GM10847 (cell line): ENCODE results near the gene ABCC12.

Experiments
- POLR2A ChIP-seq: IDR thresholded peaks from 2 replicates; pipeline ENCODE4 v1.6.1; 2011; ENCODE audit not compliant: insufficient read length; ENCODE audit errors: extremely low read depth

ABCC12 gene

DNA sequence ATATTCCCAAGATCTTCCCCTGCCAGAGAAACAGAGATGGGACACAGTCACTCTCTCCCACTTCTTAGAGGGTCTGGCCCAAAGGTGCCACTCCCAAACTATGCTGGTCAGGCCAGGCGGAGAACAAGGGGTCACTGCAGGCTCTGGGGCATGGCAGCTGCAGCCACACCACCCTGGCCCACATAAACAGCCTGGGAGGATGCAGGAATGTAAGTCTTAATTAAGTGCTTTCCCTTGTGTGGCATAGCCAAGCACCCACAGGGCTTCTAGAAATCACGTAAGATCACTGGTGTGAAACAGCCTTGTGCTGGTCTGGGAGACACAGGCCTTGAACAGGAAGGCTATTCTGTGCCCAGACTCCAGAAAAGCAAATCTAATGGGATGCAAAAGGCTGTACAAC is 31.5 kb downstream of the ABCC12 start:
- no peak for TF ChIP-seq POLR2A

DNA sequence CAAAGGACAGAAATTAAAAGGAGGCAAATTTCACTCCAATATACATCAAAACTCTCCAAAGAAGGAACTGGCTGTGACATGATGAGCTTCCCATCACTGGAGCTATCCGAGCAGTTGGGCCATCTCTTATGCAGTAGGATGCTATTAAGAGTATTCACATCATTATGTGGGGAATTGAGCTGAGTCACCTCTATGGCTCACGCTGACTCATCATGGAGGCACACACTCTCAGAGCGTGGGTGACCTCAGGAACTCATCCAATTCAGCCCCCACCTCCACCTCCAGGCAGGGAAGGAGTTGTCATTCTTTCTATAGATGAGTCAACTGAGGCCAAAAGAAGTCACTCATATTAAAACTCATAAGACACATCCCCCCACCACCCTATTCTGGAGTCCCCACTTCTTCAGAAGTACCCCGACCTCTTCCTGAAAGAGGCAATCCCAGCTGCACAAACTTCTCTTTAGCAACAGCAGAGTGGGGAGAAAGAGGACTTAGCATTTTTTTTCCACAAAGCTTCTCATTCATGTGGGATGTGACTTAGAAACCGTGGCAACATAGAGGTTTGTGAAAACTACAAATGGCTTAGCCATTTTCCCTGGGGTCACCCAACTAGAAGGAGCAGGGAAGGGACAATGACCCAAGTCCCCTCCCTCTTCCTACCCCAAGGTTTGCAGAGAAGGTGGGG is 32.5 kb downstream of the ABCC12 start:
- no peak for TF ChIP-seq POLR2A

DNA sequence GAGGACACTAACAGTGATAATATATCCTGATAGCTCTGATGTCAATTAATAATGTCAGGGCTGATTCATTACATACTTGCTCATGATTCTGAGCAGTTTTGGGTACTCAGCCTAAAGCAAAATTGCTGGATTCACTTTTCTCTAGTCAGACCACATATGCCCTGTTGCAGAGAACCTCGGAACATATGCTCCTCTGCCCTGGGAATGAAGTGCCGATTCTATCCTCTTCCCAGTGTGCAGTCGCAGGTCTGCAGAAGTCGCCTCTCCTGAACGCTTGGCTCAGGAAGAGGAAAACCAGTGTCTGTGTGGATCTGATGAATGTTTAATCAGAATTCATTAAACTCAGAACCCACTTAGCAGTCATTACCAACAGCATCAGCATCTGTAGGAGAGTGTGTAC is 34.5 kb downstream of the ABCC12 start:
- no peak for TF ChIP-seq POLR2A

DNA sequence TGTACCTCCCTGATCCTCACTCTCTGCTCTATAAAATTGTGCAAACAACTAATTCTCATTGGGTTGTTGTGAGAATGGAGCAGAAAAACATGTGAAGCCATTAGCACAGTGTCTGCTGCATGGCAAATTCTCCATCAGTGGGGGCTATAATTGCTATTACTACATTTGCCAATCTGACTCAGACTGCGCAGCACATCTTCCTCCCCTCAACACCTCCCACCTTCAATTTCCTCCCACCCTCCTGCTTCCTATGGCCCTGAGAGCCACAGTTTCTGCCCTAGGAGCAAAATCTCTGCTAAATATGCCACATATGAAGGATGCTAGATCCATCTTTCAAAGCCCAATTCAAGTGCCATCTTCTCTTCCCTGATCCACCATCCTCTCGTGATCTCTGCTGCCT is 37.0 kb downstream of the ABCC12 start:
- no peak for TF ChIP-seq POLR2A

DNA sequence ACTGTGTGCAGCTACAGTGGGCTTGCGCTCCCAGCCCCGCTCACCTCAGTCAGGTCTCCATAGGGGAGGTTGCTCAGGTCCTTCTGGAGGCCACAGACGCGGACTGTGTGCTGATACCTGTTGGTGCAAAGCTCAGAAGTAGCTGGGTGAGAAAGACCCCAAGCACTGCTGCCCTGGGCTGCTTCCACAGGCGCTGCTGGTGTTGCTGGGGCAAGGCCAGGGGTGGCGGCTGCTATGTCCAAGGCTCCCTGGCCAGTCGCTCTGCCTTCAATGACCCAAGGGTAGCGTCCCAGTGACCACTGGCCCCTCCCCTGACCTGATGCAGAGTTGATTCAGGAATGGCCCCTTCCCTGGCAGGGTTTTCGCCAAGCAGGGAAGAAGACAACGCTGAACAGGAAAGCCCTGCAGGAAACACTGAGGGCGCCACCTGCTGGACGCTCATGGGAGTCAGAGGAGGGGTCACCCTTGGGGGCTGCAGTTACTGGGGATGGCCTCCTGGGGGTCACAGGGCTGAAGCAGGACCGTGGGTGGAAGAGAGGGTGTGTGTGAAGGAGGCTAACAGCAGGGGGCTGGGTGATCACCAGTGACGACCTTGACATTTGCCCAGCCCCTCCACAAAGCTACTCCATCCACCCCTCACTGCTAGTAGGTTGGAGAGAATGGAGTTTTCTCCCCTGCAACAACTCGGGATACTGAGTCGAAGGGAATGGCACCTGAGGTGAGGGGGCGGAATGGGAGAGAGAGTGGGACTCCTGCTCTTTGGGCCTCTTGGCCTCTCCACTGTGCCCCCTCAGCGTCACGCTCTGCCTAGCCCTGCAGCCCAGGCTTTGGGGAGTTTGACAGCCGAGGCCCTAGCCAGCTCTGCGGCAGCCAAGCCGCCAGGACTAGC is 38.3 kb downstream of the ABCC12 start:
- no peak for TF ChIP-seq POLR2A

DNA sequence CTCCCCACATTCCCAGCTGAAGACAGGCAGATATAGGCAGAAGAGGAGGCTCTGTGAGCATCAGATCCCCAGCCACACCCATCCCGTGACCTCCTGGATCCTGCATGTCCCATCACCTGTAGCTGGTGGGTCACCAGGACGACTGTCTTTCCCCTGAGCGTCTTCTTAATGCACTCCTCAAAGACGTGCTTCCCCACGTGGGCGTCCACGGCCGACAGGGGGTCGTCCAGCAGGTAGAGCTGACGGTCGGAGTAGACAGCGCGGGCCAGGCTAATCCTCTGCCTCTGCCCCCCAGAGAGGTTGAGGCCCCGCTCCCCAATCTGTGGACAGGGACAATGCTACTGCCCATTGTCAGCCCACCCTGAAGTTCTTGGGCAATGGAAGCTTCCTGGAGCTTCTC is 40.5 kb downstream of the ABCC12 start:
- no peak for TF ChIP-seq POLR2A

DNA sequence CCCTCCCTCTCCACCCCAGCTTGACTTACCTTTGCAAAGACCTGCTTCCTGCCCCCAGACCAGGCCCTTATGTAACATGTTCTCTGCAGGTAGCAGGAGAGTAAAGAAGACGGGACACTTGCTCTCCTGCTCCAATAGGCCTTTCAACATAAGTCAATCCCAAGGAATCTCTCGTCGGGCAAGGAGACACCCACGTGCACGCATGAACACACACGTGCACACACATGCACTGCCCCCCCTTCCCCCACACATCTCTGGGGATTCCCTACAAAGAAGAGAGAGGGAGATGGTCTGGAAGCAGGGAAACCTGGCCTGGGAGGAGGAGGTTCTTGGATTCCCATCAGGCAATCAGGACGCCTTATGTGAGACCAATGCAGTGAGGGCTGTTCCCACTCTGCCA is 41.4 kb downstream of the ABCC12 start:
- TF ChIP-seq POLR2A, result no peak

DNA sequence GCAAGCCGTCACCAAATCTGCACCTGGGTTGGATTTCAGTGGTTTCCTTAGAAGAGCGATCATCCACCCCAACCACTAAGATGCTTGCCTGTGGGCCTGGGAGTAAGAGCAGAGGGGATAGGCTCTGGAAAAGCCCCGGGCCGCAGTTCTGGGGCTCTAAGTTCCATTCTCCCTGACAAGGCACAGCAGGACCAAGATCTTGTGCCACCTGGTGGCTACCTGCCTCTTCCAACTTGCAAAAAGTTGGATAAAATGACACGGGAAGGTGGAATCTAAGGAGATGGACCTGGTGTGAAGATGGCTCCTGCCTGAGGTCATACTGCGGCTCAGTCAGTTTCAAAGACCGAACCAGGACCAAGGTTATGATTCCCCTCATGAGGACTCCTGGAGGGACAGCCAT is 42.3 kb downstream of the ABCC12 start:
- no peak for TF ChIP-seq POLR2A

DNA sequence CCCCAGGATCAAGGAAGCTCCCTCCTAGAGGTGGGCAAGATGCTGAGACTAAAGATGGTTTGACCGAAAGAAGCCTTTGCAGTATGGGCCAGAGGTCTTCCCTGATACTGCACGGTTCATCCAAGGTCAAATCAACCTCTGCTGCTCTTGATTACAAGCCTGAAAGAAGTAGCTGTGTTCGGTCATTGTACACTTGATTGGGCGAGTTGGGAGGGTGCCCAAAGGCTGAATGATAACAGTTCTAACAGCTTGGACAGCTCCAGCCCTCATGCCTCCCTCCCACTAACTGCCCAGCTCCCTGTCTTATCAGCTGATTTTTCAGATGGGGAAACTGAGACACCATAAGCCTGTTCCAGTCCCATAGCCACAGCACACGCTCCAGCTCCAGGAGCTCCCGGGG is 42.8 kb downstream of the ABCC12 start:
- TF ChIP-seq POLR2A, result no peak

DNA sequence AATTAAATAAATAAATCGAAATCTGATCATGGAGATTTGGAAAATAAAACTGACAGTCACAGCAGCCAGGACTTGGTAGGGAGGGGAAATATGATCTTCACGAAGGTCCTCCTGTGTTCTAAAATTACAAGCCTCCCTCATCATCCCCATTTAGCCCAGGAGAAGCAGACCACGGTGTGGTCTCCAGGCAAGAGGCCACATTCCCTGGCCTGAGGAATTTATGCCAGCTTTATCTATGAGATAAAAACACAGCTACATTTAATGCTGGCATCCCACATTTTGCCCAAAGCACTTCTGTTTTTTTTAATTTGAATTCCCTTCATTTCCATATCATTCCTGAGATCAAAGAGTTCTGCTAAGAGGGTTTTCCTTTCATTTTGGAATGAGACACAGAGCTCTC is 43.2 kb downstream of the ABCC12 start:
- TF ChIP-seq POLR2A, result no peak

DNA sequence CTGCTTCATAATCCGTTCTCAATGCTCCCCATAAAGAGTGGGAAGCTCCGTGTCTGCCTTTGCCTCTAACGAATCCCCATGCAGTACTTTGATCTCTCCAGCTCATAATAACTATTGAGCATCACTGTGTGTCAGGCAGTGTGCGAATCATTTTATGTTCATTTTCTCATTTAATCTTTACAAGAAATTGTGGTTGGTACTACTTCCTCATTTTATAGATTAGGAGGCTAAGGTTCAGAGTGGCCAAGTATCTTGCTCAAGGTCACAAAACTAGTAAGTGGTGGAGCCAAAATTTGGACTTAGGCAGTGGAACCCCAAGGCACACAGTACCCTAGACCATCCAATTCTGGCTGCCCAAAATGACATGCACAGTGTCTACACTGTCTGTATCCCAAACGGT is 44.8 kb downstream of the ABCC12 start:
- TF ChIP-seq POLR2A, result no peak

DNA sequence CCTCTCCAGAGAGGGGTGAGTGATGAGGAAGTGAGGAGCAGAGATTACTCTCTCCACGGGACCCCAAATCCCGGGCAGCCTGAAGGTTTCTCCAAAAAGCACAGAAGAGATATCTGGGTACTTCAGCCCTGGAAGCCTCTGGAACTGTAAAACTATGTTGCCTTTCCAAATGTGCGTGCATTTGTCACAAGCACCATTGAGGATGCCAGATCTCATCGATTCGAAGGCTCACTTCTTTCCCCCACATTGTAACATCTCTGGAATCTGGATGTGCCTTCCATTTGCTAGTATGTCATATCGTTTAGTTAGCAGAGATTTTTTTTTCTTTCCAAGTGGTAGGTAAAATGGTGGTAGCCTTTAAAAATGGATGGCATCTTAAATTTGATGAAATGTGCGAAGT is 45.8 kb downstream of the ABCC12 start:
- no peak for TF ChIP-seq POLR2A

DNA sequence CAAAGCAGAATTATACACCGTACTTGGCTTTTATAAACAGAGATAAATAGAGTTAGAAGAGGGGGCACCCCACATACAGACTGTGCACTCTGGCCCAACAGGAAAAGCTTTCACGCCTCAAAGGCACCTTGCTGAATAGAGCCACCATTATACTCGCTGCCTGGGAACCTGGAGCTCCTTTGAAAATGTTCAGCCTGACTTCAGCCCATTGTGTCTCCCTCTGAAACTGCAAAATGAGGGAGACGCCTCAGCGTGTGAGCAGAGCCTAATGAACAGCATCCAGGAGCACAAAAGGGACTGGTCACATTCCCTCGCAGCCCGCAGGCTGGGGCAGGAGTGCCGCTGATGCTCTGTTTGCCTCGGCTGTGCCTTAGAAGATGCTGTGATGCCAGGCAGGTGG is 46.3 kb downstream of the ABCC12 start:
- TF ChIP-seq POLR2A, result no peak

DNA sequence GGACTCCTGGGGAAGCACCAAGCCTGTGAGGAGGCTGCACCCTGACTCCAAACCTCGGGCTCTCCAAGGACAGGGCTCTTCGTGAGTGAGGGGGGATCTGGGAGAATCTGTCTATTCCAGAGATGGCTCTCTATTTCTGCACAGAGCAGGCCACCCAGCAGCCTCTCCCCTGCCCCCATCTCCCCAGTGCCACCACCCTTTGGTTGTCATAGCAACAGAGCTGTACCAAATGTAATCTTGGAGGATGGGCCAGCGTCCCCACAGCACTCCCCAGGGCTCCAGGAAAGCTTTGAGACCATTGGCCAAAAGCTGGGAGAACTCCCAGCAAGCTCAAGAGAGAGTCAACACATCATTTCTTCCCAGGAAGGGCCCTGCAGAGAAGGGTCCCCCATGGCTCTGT is 49.3 kb downstream of the ABCC12 start:
- no peak for TF ChIP-seq POLR2A
